A549 (cell line): ENCODE measurements around the gene GMDS. TPM values are rescaled to one million over a fixed set of nuclear protein-coding genes. Genes with fewer than 3 reads are reported as not detected.

Experiments used
- ATAC-seq, 2 experiments: fragments of 200-7000 bp in 1 of 2; fragments of >200 bp in 1 of 2; cut with Nextera tagmentation in 1 of 2; cut with Tn5 transposase in 1 of 2; 3 replicates each; pipeline versions ENCODE4 v1.8.0 to v1.9.1; 2018 to 2020; ENCODE audit warnings: mild to moderate bottlenecking in 1 of 2, moderate library complexity in 1 of 2
- CTCF ChIA-PET: fragments of 300-600 bp; sonication (Branson Sonifier 250); formaldehyde crosslinking; extraction: SDS; loops from one replicate; lab custom pipeline; 2021; ENCODE audit warnings: antibody characterized with exemption, inconsistent platforms; lab: Yijun Ruan, JAX
- POLR2A ChIA-PET: fragments of 350-600 bp; formaldehyde crosslinking; extraction: SDS; loops from one replicate; lab custom pipeline; 2021; ENCODE audit warnings: antibody characterized with exemption, inconsistent platforms; lab: Yijun Ruan, JAX
- DNase-seq, 2 experiments: peaks; one replicate each; pipeline versions ENCODE4 v3.0.0 to v3.0.0-alpha.2; 2011 to 2016; ENCODE audit warnings: low read depth in 1 of 2, low spot score in 1 of 2
- FAIRE-seq: peaks from 2 replicates; lab custom pipeline; 2011; peaks lifted over from hg19 to GRCh38; lab: Jason Lieb, UNC
- H3K27ac ChIP-seq, 2 experiments: fragments of >200 bp; sonication (Bioruptor Twin); formaldehyde crosslinking; 3 replicates each; pipeline ENCODE4 v1.5.1; 2016 to 2017
- H3K4me1 ChIP-seq: fragments of >200 bp; sonication (Bioruptor Twin); formaldehyde crosslinking; 3 replicates; pipeline ENCODE4 v1.6.1; 2016
- H3K4me2 ChIP-seq: fragments of >200 bp; sonication (Bioruptor Twin); formaldehyde crosslinking; 3 replicates; pipeline ENCODE4 v1.6.1; 2016
- H3K4me3 ChIP-seq: fragments of >200 bp; sonication (Bioruptor Twin); formaldehyde crosslinking; 3 replicates; pipeline ENCODE4 v1.5.1; 2016
- H3K9me3 ChIP-seq: fragments of >200 bp; sonication (Bioruptor Twin); formaldehyde crosslinking; 3 replicates; pipeline ENCODE4 v1.6.1; 2016
- ATOH8 ChIP-seq: fragments of 250-450 bp; sonication (Bioruptor Pico); IDR thresholded peaks from 2 replicates; pipeline ENCODE4 v1.5.0; 2020; ENCODE audit warnings: low read depth, mild to moderate bottlenecking, moderate library complexity
- BHLHE40 ChIP-seq: IDR thresholded peaks from 2 replicates; pipeline ENCODE4 v1.6.1; 2012; ENCODE audit warnings: low read depth, low read length, inconsistent platforms
- CBX2 ChIP-seq: fragments of 200-600 bp; sonication (generic); IDR thresholded peaks from 2 replicates; pipeline ENCODE4 v1.6.1; 2016; ENCODE audit warnings: low read depth, mild to moderate bottlenecking, borderline replicate concordance
- CEBPB ChIP-seq, 2 experiments: fragments of >200 bp in 1 of 2; sonication (Bioruptor Twin) in 1 of 2; formaldehyde crosslinking in 1 of 2; IDR thresholded peaks; 2 replicates each; pipeline ENCODE4 v1.6.1; 2012 to 2016
- CHD2 ChIP-seq: fragments of 150-350 bp; IDR thresholded peaks from 2 replicates; pipeline ENCODE4 v1.6.1; 2014; ENCODE audit warnings: low read length; ENCODE audit not compliant: partially characterized antibody
- ESRRA ChIP-seq: fragments of 150-350 bp; IDR thresholded peaks from 2 replicates; pipeline ENCODE4 v1.6.1; 2014; ENCODE audit warnings: mild to moderate bottlenecking, low read length, borderline replicate concordance
- FOSB ChIP-seq: fragments of 250-450 bp; sonication (Bioruptor Pico); IDR thresholded peaks from 2 replicates; pipeline ENCODE4 v1.5.0; 2020; ENCODE audit warnings: mild to moderate bottlenecking, moderate library complexity
- FOSL2 ChIP-seq, 2 experiments: fragments of 450-650 bp in 1 of 2; fragments of >200 bp in 1 of 2; sonication (Bioruptor Twin) in 1 of 2; formaldehyde crosslinking; IDR thresholded peaks; 2 replicates each; pipeline versions ENCODE4 v1.5.0 to v1.6.1; 2016 to 2020; ENCODE audit warnings: mild to moderate bottlenecking in 1 of 2, moderate library complexity in 1 of 2
- HDAC2 ChIP-seq: fragments of 200-600 bp; sonication (generic); IDR thresholded peaks from 2 replicates; pipeline ENCODE4 v1.6.1; 2016
- HOXB5 ChIP-seq: fragments of 250-450 bp; sonication (Bioruptor Pico); IDR thresholded peaks from 2 replicates; pipeline ENCODE4 v1.5.0; 2020; ENCODE audit warnings: mild to moderate bottlenecking, moderate library complexity
- JUN ChIP-seq, 2 experiments: fragments of >200 bp; sonication (Bioruptor Twin); formaldehyde crosslinking; IDR thresholded peaks; 2 replicates in 1 of 2; 3 replicates in 1 of 2; pipeline ENCODE4 v1.6.1; 2016 to 2017
- JUNB ChIP-seq: fragments of >200 bp; sonication (Bioruptor Twin); formaldehyde crosslinking; IDR thresholded peaks from 2 replicates; pipeline ENCODE4 v1.6.1; 2016
- MAZ ChIP-seq: fragments of 150-350 bp; IDR thresholded peaks from 2 replicates; pipeline ENCODE4 v1.6.1; 2014; ENCODE audit warnings: antibody characterized with exemption, low read depth, low read length, borderline replicate concordance
- NPAS2 ChIP-seq: fragments of 250-450 bp; sonication (Bioruptor Pico); IDR thresholded peaks from 2 replicates; pipeline ENCODE4 v1.8.0; 2022; ENCODE audit warnings: mild to moderate bottlenecking, moderate library complexity, borderline replicate concordance
- PHF8 ChIP-seq: fragments of 200-600 bp; sonication (generic); IDR thresholded peaks from 2 replicates; pipeline ENCODE4 v1.6.1; 2016; ENCODE audit warnings: low read depth, mild to moderate bottlenecking, antibody characterized with exemption, moderate library complexity, borderline replicate concordance
- RAD21 ChIP-seq, 2 experiments: fragments of >200 bp in 1 of 2; sonication (Bioruptor Twin) in 1 of 2; formaldehyde crosslinking in 1 of 2; IDR thresholded peaks in 1 of 2; conservative IDR thresholded peaks in 1 of 2; 2 replicates in 1 of 2; 3 replicates in 1 of 2; pipeline ENCODE4 v1.6.1; 2012 to 2018; ENCODE audit warnings: inconsistent platforms in 1 of 2
- REST ChIP-seq: fragments of 200-600 bp; sonication (generic); IDR thresholded peaks from 2 replicates; pipeline ENCODE4 v1.6.1; 2016; ENCODE audit warnings: antibody characterized with exemption, mild to moderate bottlenecking, moderate library complexity
- RFX5 ChIP-seq: fragments of 450-650 bp; IDR thresholded peaks from 2 replicates; pipeline ENCODE4 v1.7.1; 2014; ENCODE audit warnings: antibody characterized with exemption, mild to moderate bottlenecking, moderate library complexity
- RNF2 ChIP-seq: fragments of 200-600 bp; sonication (generic); IDR thresholded peaks from 2 replicates; pipeline ENCODE4 v1.6.1; 2016; ENCODE audit warnings: low read depth, mild to moderate bottlenecking, antibody characterized with exemption, moderate library complexity, borderline replicate concordance
- ZFP36 ChIP-seq: fragments of 450-650 bp; IDR thresholded peaks from 2 replicates; pipeline ENCODE4 v1.6.1; 2014; ENCODE audit warnings: borderline replicate concordance; ENCODE audit not compliant: partially characterized antibody
- ZSCAN20 ChIP-seq: fragments of 250-450 bp; sonication (Bioruptor Pico); IDR thresholded peaks from 2 replicates; pipeline ENCODE4 v1.8.0; 2022; ENCODE audit warnings: mild to moderate bottlenecking, moderate library complexity
- WGBS: methylation state at CpG from one replicate; pipeline ENCODE4 v1.1.6; 2017; ENCODE audit errors: missing lambda C conversion rate; 5-methylcytosine and 5-hydroxymethylcytosine counted together
- polyA plus RNA-seq, 4 experiments: library from polyadenylated mRNA; depleted of rRNA in 3 of 4; stranded (reverse); fragments of >200 nt; fragmentation: RNase III in 1 of 4; extraction: RNeasy Plus Mini Kit Qiagen cat#74134 plus additional on column Dnase treatment in 1 of 4; gene quantifications; 2 replicates in 3 of 4; 3 replicates in 1 of 4; pipeline ENCODE4 v1.2.3, GENCODE V29; 2011 to 2017
- TF ChIP-seq, protein P1 (sequence below): fragments of 150-350 bp; IDR thresholded peaks from 2 replicates; pipeline ENCODE4 v1.6.1; 2014; ENCODE audit warnings: low read depth, mild to moderate bottlenecking, low read length

GMDS gene
- polyA plus RNA-seq, 2 of the 4 experiments (the other 2 are of a cell fraction) = 9.9 to 12.4 TPM

- no peak for TF ChIP-seq CHD2
- DNase-seq (no peak), ATAC-seq (no peak), FAIRE-seq (no peak)
- 87% methylated on average over 9 of the region's 9 CpGs for WGBS
- Histone ChIP-seq H3K27ac (no peak overlapping the region), H3K4me3 (no peak overlapping the region), H3K4me1 (no peaks in the 10 kb centered on the region), H3K4me2 (no peak overlapping the region), H3K9me3 (no peaks in the 10 kb centered on the region)
- POLR2A ChIA-PET = no interaction called here
- CTCF ChIA-PET = no interaction called here
Observed at GRCh38 chr6:1777921-1778685, 467.3 kb downstream of the GMDS start.

DNA sequence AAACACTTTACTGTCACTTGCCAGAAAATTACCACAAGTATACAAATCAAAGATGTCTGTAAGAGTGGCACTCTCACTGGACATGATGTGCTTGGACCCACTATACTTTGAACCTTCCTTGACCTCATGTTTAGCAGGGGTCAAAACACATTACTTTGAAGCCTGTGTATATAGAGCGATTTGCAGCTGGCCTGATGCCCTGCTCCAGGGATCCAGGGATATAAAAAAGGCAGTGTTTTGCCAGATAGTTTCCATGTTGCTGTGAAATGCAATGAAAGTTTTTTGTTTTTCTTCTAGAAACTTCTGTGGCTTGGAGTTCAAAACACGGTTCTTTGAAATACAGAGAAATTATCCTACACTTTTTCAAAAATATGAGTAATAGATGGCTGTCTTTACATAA lies 470.0 kb downstream of the GMDS start:
- ATAC-seq (no peak), FAIRE-seq (no peak)
- H3K9me3 ChIP-seq = no peaks in the 10 kb centered on the region
- POLR2A ChIA-PET = no interaction called here
- CTCF ChIA-PET = no interaction called here
- no peak overlapping the region for H3K27ac ChIP-seq
- TF ChIP-seq ATOH8 (CRISPR knock-in tag) (no peak), FOSL2 (IDR thresholded peaks at IDR 0.05) (no peak), FOSL2 (CRISPR knock-in tag; IDR thresholded peaks at IDR 0.05) (no peak), PHF8 (no peak), HOXB5 (no peak), CBX2 (no peak), NPAS2 (CRISPR knock-in tag) (no peak), BHLHE40 (no peak), REST (no peak), HDAC2 (no peak), JUN (IDR thresholded peaks at IDR 0.05) (no peak), ESRRA (no peak), CEBPB (IDR thresholded peaks at IDR 0.05) (no peak)
- TF ChIP-seq, all 56 proteins: peak for 0
- WGBS = 86% methylated on average over 2 of the region's 2 CpGs
- no peak overlapping the region for H3K4me2 ChIP-seq
- H3K4me1 ChIP-seq = no peaks in the 10 kb centered on the region
- DNase-seq = no peak
- no peak overlapping the region for H3K4me3 ChIP-seq

- H3K27ac ChIP-seq = no peak overlapping the region
- no peak overlapping the region for H3K4me2 ChIP-seq
- POLR2A ChIA-PET = no interaction called here
- 66% methylated on average over 5 of the region's 5 CpGs for WGBS
- DNase-seq (no peak), FAIRE-seq (no peak), ATAC-seq (no peak)
- H3K4me3 ChIP-seq = no peak overlapping the region
- H3K4me1 ChIP-seq = no peaks in the 10 kb centered on the region
- no peaks in the 10 kb centered on the region for H3K9me3 ChIP-seq
- TF ChIP-seq RFX5 (no peak), ZSCAN20 (CRISPR knock-in tag) (no peak), RNF2 (no peak), ZFP36 (no peak), CEBPB (IDR thresholded peaks at IDR 0.05) (no peak), MAZ (no peak), JUNB (no peak), FOSB (CRISPR knock-in tag) (no peak), ATOH8 (CRISPR knock-in tag) (no peak), RAD21 (conservative IDR thresholded peaks at IDR 0.05 in 1 of 2, IDR thresholded peaks at IDR 0.05 in 1 of 2) (no peak)
- TF ChIP-seq, protein P1, sequence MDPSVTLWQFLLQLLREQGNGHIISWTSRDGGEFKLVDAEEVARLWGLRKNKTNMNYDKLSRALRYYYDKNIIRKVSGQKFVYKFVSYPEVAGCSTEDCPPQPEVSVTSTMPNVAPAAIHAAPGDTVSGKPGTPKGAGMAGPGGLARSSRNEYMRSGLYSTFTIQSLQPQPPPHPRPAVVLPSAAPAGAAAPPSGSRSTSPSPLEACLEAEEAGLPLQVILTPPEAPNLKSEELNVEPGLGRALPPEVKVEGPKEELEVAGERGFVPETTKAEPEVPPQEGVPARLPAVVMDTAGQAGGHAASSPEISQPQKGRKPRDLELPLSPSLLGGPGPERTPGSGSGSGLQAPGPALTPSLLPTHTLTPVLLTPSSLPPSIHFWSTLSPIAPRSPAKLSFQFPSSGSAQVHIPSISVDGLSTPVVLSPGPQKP = no peak
- CTCF ChIA-PET = no interaction called here
Observed at GRCh38 chr6:1774226-1774915, 471.0 kb downstream of the GMDS start.
